A549 (cell line): Measurements from ENCODE around the gene SPINK4.

Source experiments
- KDM5A ChIP-seq: fragments of 200-600 bp; sonication (generic); IDR thresholded peaks from 2 replicates; pipeline ENCODE4 v1.6.1; 2016; ENCODE audit warnings: antibody characterized with exemption, mild to moderate bottlenecking
- POLR2A ChIP-seq: IDR thresholded peaks from 2 replicates; pipeline ENCODE4 v1.6.1; 2012; ENCODE audit warnings: mild to moderate bottlenecking, low read length
- TF ChIP-seq, protein P1 (sequence below): fragments of >200 bp; sonication (Bioruptor Twin); formaldehyde crosslinking; IDR thresholded peaks from 3 replicates; pipeline ENCODE4 v1.5.1; 2016

GRCh38 chr9:33297432-33297831 is 57.5 kb downstream of the SPINK4 start:
- TF ChIP-seq, protein P1, sequence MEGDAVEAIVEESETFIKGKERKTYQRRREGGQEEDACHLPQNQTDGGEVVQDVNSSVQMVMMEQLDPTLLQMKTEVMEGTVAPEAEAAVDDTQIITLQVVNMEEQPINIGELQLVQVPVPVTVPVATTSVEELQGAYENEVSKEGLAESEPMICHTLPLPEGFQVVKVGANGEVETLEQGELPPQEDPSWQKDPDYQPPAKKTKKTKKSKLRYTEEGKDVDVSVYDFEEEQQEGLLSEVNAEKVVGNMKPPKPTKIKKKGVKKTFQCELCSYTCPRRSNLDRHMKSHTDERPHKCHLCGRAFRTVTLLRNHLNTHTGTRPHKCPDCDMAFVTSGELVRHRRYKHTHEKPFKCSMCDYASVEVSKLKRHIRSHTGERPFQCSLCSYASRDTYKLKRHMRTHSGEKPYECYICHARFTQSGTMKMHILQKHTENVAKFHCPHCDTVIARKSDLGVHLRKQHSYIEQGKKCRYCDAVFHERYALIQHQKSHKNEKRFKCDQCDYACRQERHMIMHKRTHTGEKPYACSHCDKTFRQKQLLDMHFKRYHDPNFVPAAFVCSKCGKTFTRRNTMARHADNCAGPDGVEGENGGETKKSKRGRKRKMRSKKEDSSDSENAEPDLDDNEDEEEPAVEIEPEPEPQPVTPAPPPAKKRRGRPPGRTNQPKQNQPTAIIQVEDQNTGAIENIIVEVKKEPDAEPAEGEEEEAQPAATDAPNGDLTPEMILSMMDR, result no peak
- no peak for TF ChIP-seq KDM5A
- no peak for TF ChIP-seq POLR2A
